GM19452 (cell line): Measurements from ENCODE around the gene IP6K3.

Source experiments
- ATAC-seq: cut with Tn5 transposase; IDR thresholded peaks from one replicate; pipeline ENCODE4 v1.9.1; 2021; ENCODE audit not compliant: unreplicated experiment

The IP6K3 gene

GRCh38 chr6:33744001-33744848, 2.5 kb downstream of the IP6K3 start:
- no peak for ATAC-seq

- ATAC-seq: no peak
Observed at GRCh38 chr6:33742837-33743236, 3.9 kb downstream of the IP6K3 start.

- no peak for ATAC-seq
Observed at GRCh38 chr6:33742092-33742491, 4.6 kb downstream of the IP6K3 start.

- ATAC-seq: no peak
Observed at GRCh38 chr6:33740794-33741193, 5.9 kb downstream of the IP6K3 start.

GRCh38 chr6:33740204-33740608, 6.5 kb downstream of the IP6K3 start:
- ATAC-seq: no peak

- ATAC-seq: no peak
Observed at GRCh38 chr6:33739571-33739970, 7.1 kb downstream of the IP6K3 start.

- ATAC-seq: no peak
Observed at GRCh38 chr6:33738879-33739278, 7.8 kb downstream of the IP6K3 start.

- ATAC-seq: no peak
Observed at GRCh38 chr6:33738153-33738552, 8.6 kb downstream of the IP6K3 start.

GRCh38 chr6:33737267-33738026, 9.3 kb downstream of the IP6K3 start:
- ATAC-seq: no peak

- no peak for ATAC-seq
Observed at GRCh38 chr6:33735216-33735615, 11.5 kb downstream of the IP6K3 start.

- no peak for ATAC-seq
Observed at GRCh38 chr6:33733709-33734007, 13.0 kb downstream of the IP6K3 start.

- ATAC-seq: no peak
Observed at GRCh38 chr6:33732817-33733708, 13.6 kb downstream of the IP6K3 start.

GRCh38 chr6:33732385-33732784, 14.3 kb downstream of the IP6K3 start:
- no peak for ATAC-seq

GRCh38 chr6:33731751-33732282, 14.9 kb downstream of the IP6K3 start:
- no peak for ATAC-seq

- no peak for ATAC-seq
Observed at GRCh38 chr6:33731035-33731434, 15.7 kb downstream of the IP6K3 start.

GRCh38 chr6:33730611-33731010, 16.1 kb downstream of the IP6K3 start:
- ATAC-seq: no peak

- no peak for ATAC-seq
Observed at GRCh38 chr6:33729059-33729458, 17.6 kb downstream of the IP6K3 start.

- ATAC-seq: no peak
Observed at GRCh38 chr6:33728438-33728837, 18.3 kb downstream of the IP6K3 start.

- ATAC-seq: no peak
Observed at GRCh38 chr6:33727932-33728331, 18.8 kb downstream of the IP6K3 start.

GRCh38 chr6:33727126-33727525, 19.6 kb downstream of the IP6K3 start:
- no peak for ATAC-seq

GRCh38 chr6:33726696-33727095, 20.0 kb downstream of the IP6K3 start:
- no peak for ATAC-seq
